NCI-H1436 (cell line): ENCODE results near the gene UBE3C.

Source experiments
- DNase-seq: peaks from one replicate; lab custom pipeline; 2025; lab: John Stamatoyannopoulos, UW

Gene UBE3C

DNA sequence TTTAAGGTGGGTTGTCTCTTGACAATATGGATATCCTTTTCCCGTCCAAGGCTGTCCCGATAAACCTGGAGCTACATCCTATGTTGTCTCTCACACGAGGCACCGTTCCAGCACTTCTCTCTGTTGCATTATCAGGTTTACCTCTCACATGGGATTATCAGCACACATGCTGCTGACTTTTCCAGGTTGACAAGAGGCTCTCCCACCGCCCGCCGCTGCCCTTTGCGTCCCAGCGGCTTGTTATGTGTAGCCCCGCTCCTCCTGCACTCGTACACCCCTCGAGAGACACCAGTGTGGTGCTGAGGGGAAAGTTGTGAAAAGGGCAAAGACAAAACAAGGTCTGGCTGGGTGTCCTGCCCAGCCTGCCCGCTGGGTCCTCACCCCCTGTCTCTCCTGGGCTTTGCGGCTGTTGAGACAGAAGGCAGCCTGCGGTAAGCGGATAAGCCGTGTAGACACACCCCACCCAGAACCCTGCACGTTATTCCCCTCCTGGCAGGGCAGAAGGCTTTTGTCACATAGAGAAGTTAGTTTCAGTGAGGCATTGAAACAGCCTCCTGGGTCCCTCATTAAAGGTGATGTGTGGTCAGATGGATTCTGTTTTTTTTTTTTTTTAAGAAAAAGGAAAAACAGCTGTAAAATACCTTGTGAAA lies 38.7 kb downstream of the UBE3C start:
- DNase-seq, result no peak

DNA sequence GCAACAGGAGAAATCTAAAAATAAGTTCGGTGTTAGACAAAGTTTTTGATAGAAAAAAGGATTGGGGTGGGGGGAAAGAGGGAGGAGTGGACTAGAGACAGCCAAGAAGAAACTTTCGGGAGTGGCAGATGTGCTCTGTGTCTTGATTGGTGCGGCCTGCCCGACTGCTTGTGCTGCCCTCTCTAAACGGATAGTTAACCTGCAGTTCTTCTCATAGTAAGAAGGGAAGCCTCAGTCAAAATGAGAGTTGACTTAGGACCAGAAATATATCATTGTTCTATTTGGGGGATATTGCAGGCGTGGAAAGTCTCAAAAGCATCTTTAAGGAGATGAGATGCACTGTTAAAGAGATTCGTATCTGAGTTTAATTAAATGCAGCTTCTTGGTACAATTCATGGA lies 39.3 kb downstream of the UBE3C start:
- DNase-seq, result no peak

DNA sequence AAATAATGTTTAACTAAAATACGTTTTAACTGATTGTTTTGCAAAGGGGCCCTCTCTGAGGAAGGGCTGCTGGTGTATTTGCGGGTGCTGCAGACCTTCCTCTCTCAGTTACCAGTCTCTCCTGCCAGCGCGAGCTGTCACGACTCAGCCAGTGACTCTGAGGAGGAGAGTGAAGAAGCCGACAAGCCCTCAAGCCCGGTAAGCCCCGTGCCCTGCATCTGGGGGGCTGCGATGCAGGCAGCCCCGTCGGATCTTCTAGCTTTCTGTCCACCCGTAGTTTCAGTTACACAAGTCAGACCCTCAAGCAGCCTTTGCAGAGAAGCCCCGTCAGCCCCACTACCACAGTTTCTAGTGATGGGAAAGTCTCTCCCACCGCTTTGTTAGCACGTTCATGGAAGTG lies 45.1 kb downstream of the UBE3C start:
- DNase-seq, result no peak

DNA sequence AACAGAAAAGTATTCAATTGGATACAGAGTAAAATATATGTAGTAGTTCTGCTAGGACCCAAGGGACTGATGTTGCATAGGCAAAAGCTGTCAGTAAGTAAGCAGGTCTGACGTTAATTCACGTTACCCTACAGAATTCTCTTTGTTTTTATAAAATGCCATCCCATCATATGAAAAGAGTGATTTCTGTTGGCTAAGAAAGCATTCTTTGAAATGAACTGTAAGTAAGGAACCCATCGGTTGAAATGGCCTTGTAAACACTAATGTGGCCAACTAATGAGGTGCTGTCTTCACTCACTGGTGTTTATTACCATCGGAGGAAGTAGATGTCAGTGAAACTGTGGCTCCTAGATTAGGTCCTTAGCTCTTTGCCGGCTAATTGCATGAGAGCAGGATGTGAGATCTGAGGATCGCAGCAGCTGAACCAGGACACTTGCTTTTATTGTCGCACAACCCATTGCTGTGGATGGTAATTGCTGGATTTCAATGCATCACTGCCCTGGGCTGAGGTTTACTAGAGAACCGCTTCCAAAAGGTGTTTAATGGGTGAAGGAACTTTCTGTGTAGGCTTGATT lies 49.5 kb downstream of the UBE3C start:
- DNase-seq, result no peak

DNA sequence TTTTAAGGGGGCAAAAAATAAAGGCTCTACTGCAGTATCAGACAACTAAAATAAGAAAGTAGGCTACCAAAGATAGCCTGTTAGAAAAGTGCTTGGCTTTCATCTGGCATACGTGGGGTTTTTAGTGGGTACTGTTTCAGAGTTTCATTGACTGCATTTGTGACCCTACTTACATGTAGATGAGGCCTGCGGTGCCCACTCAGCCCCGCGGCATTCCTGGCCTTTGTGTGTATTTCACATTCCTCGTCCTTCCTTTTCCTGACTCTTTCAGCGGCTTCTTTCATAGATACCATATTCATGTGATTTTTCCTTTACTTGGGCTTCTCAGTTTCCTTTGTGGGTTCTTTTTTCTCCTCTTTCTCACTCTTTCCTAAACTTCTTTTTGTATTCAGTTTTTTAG lies 50.7 kb downstream of the UBE3C start:
- DNase-seq, result no peak

- no peak for DNase-seq
Measured at GRCh38 chr7:157192861-157193260, 54.1 kb downstream of the UBE3C start.

DNA sequence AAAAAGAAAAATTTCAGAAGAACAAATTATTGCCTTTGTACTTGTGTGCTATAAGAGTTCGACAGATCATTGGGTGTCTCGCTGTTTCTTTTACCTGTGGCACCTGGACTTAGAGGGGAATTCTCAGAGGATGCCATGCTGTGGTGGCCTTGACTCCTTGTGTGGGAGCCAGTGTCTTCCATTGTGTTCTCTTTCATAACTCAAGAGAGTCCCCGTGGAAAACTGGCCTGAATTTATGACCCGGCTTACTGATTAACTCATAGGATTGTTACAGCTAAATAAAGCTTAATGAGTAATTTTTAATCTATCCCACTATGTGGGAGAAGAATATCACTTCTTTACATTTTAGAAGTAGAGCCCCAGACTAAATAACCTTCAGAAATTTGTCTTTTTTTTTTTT lies 54.5 kb downstream of the UBE3C start:
- no peak for DNase-seq

GRCh38 chr7:157194948-157195347 lies 56.2 kb downstream of the UBE3C start:
- no peak for DNase-seq

GRCh38 chr7:157195868-157196267 lies 57.1 kb downstream of the UBE3C start:
- no peak for DNase-seq

GRCh38 chr7:157204134-157204533 lies 65.4 kb downstream of the UBE3C start:
- no peak for DNase-seq

DNA sequence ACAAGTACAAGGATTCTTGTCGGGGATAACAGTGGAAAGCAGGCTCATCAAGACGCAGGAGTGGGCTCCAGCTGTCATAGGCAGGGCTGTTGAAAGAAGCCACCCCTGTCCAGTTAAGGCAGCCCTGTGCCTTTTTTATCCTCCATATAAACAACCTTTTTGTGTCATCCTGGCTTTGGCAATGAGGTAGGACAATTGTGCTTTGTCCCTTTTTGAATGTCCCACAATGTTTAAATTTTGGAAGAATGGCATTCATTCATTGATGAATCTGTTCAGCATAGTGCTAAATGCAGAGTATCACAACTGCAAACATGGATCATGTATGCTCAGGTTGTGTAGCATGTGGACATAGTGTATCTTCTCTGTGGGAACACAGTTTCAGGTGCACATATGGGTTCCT lies 66.7 kb downstream of the UBE3C start:
- DNase-seq, result no peak

- no peak for DNase-seq
Measured at GRCh38 chr7:157208571-157209413, 70.1 kb downstream of the UBE3C start.

GRCh38 chr7:157210682-157211081 lies 72.0 kb downstream of the UBE3C start:
- DNase-seq, result no peak

- DNase-seq, result peak; percentile 15
Measured at GRCh38 chr7:157211690-157212089, 73.0 kb downstream of the UBE3C start.

- DNase-seq, result no peak
Measured at GRCh38 chr7:157219154-157219553, 80.4 kb downstream of the UBE3C start.

- DNase-seq, result no peak
Measured at GRCh38 chr7:157220916-157221569, 82.3 kb downstream of the UBE3C start.

DNA sequence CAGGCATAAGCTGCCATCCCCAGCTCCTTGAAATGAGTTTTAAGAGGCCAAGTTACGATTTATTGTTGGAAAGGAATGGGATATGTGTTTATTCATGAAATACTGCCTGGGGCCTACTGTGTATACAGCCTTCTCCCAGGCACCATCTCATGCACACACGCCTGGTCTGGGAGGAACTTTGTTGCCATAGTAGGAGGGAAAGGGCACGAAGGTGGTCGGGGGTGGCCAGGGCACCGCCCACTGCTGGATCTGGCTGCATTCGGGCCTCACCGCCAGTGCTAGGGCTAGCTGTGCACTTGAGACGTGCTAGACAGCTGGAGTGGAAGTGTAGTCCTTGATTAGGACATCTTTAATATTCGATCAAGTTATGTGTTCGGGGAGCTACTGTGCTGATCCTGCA lies 84.0 kb downstream of the UBE3C start:
- DNase-seq, result no peak

- DNase-seq, result no peak
Measured at GRCh38 chr7:157224627-157225026, 85.9 kb downstream of the UBE3C start.

- DNase-seq, result no peak
Measured at GRCh38 chr7:157228864-157229422, 90.2 kb downstream of the UBE3C start.

GRCh38 chr7:157233677-157234076 lies 95.0 kb downstream of the UBE3C start:
- no peak for DNase-seq

GRCh38 chr7:157234271-157234670 lies 95.5 kb downstream of the UBE3C start:
- DNase-seq, result no peak
